Nephron progenitor cell (in vitro differentiated cells): ENCODE results near the gene LRBA.

Experiments
- DNase-seq: peaks from one replicate; pipeline ENCODE4 v3.0.0; 2021
- H3K27ac Mint-ChIP-seq: 2 replicates; pipeline ENCODE4 v1.8.0; 2021; ENCODE audit warnings: mild to moderate bottlenecking, moderate library complexity, mixed read lengths
- H3K27me3 Mint-ChIP-seq: 2 replicates; pipeline ENCODE4 v1.8.0; 2021; ENCODE audit warnings: mild to moderate bottlenecking, low read depth, mixed read lengths; ENCODE audit not compliant: poor library complexity
- H3K36me3 Mint-ChIP-seq: 2 replicates; pipeline ENCODE4 v1.8.0; 2021; ENCODE audit warnings: low read depth, mixed read lengths
- H3K4me1 Mint-ChIP-seq: 2 replicates; pipeline ENCODE4 v1.8.0; 2021; ENCODE audit warnings: mixed read lengths
- H3K4me3 Mint-ChIP-seq: 2 replicates; pipeline ENCODE4 v1.8.0; 2021; ENCODE audit warnings: mild to moderate bottlenecking, moderate library complexity, mixed read lengths
- H3K9me3 Mint-ChIP-seq: 2 replicates; pipeline ENCODE4 v1.8.0; 2021; ENCODE audit warnings: mild to moderate bottlenecking, moderate library complexity, mixed read lengths
- CTCF ChIP-seq: fragments of 200-600 bp; sonication (generic); IDR thresholded peaks from 2 replicates; pipeline ENCODE4 v1.5.0; 2021; ENCODE audit warnings: antibody characterized with exemption

Gene LRBA

GRCh38 chr4:150577796-150578195, 437.3 kb downstream of the LRBA start:
- H3K4me3 Mint-ChIP-seq: no peak overlapping the region
- no peaks in the 10 kb centered on the region for H3K36me3 Mint-ChIP-seq
- H3K27me3 Mint-ChIP-seq: peaks cover 62% of the 10 kb centered on the region
- no peak overlapping the region for H3K27ac Mint-ChIP-seq
- H3K4me1 Mint-ChIP-seq: peaks cover 42% of the 10 kb centered on the region
- no peaks in the 10 kb centered on the region for H3K9me3 Mint-ChIP-seq
- TF ChIP-seq CTCF: no peak
- DNase-seq: no peak

DNA sequence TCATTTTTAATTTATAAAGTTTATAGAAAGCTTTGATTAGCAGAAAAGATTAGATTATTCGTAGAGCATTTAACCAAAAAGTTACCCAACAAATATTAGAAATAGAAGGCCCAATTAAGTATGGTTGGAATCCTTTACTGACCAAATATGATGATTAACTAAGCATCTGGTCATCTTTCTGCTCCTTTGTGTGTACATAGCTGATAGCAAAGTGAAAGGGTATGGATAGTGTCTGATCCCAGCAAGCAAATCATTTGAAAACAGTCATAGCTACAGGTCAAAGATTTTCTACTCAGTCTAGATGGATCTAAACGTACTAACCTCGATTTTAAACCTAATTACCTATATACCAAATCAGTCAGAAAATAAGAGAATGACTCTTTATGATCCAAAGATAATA, 440.4 kb downstream of the LRBA start:
- Mint-ChIP-seq H3K9me3 (no peaks in the 10 kb centered on the region), H3K27ac (no peak overlapping the region), H3K4me1 (peaks cover 19% of the 10 kb centered on the region), H3K27me3 (peaks cover 33% of the 10 kb centered on the region), H3K36me3 (no peaks in the 10 kb centered on the region), H3K4me3 (no peak overlapping the region)
- no peak for TF ChIP-seq CTCF
- DNase-seq: no peak

DNA sequence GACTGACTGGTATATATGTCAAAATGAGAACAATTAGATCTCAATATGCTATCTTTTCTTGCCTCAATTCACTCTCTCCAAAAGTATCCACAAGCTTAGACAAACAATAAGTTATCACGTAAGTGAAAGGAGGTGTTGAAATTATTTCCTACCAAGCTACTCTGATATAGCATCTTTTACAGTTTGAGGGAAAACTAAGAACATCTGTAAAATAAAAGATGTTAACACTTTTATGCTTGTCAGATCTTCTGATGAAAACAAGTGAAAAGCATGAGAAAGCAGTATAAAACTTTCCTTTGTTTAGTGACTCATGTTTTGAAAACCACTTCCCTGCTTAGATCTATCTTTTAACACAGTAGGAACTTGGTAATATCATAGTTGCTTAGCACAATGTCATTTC, 441.6 kb downstream of the LRBA start:
- no peak for DNase-seq
- H3K4me1 Mint-ChIP-seq: peaks cover 8% of the 10 kb centered on the region
- H3K27me3 Mint-ChIP-seq: peaks cover 22% of the 10 kb centered on the region
- no peak overlapping the region for H3K27ac Mint-ChIP-seq
- H3K4me3 Mint-ChIP-seq: no peak overlapping the region
- H3K36me3 Mint-ChIP-seq: no peaks in the 10 kb centered on the region
- TF ChIP-seq CTCF: no peak
- H3K9me3 Mint-ChIP-seq: no peaks in the 10 kb centered on the region

DNA sequence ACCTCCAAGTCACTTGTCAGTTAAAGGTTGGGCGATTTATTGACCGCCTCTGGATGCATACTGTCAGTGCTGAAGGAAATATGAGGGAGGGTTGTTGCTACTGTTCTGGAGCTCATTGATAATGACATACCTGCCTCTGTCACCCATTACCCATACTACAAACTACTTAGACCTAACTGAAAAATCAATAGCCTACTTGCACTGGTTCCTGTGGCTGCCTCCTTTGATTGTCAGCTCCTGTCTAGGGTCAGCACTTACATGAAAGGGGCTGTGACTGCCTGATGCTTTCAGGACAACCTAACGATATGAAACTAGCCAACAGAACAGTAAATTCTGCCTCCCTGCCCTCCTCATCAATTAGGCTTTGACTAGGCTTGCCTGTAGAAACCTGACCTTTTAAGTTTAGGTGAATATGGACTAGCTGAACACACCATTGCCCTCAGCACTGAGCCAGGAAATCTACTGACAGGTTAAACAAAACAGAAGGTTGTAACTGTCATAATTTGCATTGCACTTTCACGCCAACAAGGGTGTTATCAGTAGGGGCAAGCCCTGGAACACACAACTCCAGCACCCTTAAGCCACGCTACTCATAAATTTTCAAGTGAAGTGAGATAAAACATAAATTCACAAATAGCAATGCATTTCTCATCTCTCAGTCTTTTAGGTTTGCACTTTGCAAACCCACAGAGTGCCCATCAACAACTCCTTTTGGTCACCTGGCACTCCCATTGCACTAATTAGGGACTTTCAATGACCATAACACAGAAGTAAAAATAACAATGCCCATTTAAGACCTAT, 442.2 kb downstream of the LRBA start:
- Mint-ChIP-seq H3K9me3 (no peaks in the 10 kb centered on the region), H3K27ac (no peak overlapping the region), H3K4me3 (no peak overlapping the region), H3K27me3 (peaks cover 19% of the 10 kb centered on the region), H3K36me3 (no peaks in the 10 kb centered on the region), H3K4me1 (peaks cover 6% of the 10 kb centered on the region)
- TF ChIP-seq CTCF: no peak
- DNase-seq: no peak

GRCh38 chr4:150570862-150571261, 444.2 kb downstream of the LRBA start:
- Mint-ChIP-seq H3K9me3 (no peaks in the 10 kb centered on the region), H3K27ac (no peak overlapping the region), H3K4me3 (no peak overlapping the region), H3K4me1 (peaks cover 6% of the 10 kb centered on the region), H3K36me3 (no peaks in the 10 kb centered on the region), H3K27me3 (peaks cover 14% of the 10 kb centered on the region)
- DNase-seq: no peak
- no peak for TF ChIP-seq CTCF

DNA sequence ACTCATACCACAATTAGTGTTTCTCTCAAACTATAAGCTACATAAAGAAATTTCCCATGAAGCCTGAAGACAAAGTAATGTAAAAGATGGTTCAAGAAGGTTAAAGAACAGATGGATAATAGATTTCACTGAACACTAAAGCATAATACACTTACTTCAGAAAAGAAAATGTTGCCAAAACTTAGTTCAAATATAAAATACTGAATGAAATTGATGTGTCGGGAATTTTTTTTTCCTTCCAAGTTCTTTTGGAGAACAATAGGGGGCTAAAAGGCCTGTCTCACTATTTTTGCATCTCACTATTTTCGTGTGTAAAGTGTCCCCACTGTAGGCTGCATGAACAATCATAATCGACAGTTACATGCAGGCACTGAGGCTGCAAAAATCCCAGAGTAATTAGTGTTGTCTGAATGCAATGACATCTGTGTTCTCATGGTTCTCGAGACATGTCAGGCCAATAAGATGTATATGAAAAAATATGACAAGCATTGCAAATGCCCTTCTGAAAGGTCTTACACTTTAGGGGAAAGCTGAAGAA, 445.0 kb downstream of the LRBA start:
- Mint-ChIP-seq H3K4me1 (peaks cover 6% of the 10 kb centered on the region), H3K4me3 (no peak overlapping the region), H3K9me3 (peaks cover 1% of the 10 kb centered on the region), H3K36me3 (peaks cover 2% of the 10 kb centered on the region), H3K27ac (no peak overlapping the region), H3K27me3 (peaks cover 6% of the 10 kb centered on the region)
- TF ChIP-seq CTCF: no peak
- DNase-seq: no peak
